Activated CD8-positive, alpha-beta memory T cell treated with anti-CD3 and anti-CD28 coated beads for 1 hour (primary cell): ENCODE measurements around the gene AOPEP.
"Not testable (repeated sequence)": the region's sequence is repeated elsewhere in the genome, so short reads cannot be mapped to it uniquely, and the experiment has no call there.

Experiments used
- DNase-seq, 2 donors: peaks; one replicate each; pipeline ENCODE4 v3.0.0-alpha.2; 2020; ENCODE audit warnings: low read depth in 1 of 2; ENCODE audit errors: extremely low read depth in 1 of 2

AOPEP gene

GRCh38 chr9:94837404-94837803 lies 110.9 kb downstream of the AOPEP start:
- no peak for DNase-seq

DNA sequence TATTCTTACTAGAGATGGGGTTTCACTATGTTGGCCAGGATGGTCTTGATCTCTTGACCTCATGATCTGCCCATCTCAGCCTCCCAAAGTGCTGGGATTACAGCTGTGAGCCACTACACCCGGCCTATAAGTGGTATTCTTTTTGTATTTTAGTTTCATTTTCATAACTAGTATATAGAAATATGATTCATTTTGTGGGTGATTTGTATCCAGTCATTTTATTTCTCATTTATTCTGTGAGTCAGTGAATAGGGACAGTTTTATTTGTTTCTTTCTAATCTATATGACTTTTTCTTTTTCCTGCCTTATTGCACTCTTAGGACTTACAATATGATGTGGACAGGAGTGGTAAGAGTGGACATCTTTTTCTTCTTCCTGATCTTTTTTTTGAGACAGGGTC lies 112.9 kb downstream of the AOPEP start:
- DNase-seq: no peak

- no peak for DNase-seq
These were observed 114.2 kb downstream of the AOPEP start for GRCh38 chr9:94840738-94841137.

DNA sequence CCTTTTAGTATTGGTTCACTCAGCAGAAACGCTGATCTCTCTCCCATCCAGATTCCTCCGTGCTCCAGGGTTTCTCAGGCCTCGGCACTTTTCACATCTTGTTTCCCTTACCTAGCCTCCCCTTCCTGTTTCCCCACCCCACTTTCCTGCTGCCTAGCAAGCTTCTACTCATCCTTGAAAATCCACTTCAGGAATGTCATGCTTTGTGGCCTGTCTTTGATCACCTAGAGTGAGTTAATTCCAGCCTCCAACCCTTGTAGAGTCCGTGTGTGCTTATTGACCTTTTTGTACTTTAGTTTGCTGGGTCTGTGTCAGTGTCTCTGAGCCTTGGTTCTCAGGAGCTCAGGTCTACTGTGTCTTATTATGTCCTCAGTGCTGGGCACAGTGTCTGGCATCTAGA lies 116.6 kb downstream of the AOPEP start:
- no peak for DNase-seq

DNA sequence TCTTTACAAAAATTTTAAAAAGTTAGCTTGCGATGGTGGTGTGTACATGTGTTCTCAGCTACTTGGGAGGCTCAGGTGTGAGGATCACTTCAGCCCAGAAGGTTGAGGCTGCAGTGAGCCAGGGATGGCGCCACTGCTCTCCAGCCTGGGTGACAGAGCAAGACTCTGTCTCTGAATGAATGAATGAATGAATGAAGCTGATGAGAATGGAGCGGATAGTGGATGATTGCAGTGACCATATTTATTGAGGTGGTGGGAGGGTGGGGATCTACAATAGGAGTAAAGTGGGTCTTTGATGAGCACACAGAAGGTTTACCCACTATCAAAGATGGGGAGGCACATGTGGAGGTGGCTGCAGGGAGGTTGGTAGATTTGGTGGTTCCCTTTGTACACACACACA lies 120.2 kb downstream of the AOPEP start:
- no peak for DNase-seq

GRCh38 chr9:94847486-94847885 lies 121.0 kb downstream of the AOPEP start:
- DNase-seq: no peak

- not testable (repeated sequence) for DNase-seq
These were observed 122.3 kb downstream of the AOPEP start for GRCh38 chr9:94848791-94849190.

DNA sequence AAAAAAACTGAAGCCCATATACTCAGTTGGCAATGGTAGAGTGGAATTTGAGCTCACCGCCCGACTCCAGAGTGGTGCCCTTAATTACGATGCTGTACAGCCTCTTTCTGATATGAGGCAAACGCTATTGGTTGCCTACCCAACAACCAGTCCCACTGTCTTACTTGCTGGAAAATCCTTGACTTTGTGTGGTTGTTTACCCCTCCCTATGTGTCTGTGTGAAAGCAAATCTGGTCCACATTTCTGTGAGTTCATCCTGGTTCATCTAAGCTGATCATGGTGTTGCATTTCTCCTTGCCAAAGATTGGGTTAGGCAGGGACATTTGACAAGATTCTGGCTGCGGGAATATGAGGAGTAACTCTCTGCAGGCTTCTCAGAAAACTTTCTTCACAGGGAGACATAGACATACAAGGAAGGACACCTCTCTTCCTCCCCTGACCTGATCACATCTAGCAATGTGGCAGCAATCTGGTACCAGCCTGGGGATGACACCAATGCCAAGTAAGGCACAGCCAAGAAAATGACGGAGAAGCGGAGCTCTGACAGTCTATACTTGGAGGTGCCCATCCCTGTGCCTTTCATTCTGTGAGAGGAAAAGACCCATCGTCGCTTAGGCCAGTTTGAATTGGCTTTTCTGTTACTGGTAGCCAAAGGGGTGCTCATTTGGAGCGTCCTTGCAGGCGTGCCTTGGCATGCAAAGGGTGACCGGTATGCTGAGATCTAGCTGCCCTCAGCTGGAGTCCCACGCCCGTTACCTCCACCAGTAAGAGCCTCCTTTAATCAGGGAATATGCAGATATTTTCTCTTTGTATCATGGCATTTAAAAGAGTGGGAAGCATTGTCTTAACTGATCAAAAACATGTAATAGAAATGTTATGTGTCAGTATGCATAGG lies 124.3 kb downstream of the AOPEP start:
- DNase-seq: no peak

DNA sequence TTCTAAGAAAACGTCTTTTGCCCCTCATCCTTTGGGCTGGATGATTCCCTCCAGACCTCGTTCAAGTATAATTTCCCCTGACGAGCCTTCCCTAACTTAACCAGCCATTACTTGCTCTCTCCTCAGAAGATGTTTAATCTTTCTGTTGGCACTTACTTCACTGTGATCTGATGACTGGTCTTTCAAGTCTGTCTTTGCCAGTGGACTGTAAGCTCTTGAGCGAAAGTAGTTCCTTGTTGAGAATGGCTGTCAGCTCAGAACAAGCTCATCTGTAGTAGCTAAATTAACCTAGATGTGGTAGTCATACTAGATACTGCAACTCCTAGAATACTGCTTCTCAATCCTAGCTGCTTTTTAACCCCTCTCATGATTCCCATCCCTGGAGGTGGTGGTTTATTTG lies 125.0 kb downstream of the AOPEP start:
- no peak for DNase-seq

- no peak for DNase-seq
These were observed 125.4 kb downstream of the AOPEP start for GRCh38 chr9:94851892-94852291.

DNA sequence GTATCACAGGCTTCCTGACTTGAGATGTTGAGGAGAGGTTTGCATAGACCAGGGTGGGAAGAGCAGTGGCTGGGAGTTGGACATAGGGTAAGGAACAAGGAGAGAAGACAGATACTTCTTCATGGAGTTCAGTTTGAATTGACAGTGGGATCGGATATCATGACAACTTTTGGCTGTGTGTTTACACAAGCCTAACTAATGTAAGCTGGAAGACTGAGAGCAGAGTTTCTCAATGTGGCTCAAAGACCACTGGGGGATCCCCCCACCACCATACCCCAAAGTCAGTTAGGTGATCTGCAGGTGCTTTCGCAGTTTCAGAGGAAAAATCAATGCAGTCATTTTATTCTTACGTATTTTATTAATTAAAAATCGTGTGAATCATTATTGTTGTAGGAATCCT lies 125.9 kb downstream of the AOPEP start:
- DNase-seq: no peak

DNA sequence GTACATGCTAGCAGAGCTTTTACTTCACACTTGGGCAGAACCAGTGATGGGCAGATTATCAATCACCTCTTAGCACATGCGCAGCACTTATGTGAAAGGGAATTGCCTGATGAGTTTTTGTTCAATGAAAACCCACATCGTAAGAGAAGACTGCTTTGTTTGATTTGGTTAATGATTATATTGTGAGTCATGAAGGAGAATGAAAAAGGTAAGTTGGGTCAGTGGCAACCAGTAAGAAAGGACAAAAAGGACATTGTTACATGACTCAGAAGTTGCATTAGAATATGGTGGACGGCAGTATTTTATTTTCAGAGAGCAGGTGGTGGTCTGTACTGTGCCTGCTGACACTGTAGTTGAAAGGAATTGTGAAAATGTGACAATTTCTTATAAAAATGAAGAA lies 127.4 kb downstream of the AOPEP start:
- DNase-seq: no peak

GRCh38 chr9:94855903-94856302 lies 129.4 kb downstream of the AOPEP start:
- DNase-seq: no peak

DNA sequence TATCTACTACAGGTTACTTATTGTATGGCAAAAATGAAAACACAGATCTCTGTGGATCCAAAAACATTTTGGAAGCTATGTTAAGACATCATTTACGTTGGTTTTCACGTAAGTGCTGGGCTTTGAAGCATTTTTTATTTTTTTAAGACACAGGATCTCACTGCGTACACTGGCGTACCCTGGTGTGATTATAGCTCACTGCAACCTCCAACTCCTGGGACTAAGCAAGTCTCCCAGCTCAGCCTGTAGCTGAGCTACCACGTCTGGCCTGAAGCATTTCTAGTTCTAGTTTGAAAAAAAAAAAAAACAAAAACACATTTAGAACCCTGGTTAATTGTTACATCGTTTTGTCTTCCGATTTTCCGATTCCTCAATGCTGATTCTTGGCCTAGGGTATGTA lies 131.3 kb downstream of the AOPEP start:
- DNase-seq: no peak

DNA sequence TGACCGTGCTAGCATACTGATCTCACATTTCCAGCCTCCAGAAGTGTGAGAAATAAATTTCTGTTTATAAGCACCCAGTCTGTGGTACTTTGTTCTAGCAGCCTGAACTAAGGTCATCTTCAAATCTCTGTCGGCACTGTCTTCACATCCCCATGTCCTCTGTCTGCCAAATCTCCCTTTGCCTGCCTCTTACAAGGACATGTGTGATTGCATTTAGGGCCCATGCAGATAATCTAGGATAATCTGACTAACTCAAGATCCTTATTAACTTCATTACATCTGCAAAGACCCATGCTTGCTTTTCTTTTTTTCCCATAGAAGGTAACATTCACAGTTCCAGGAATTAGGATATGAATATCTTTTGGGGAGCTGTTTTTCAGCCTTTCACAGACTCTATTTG lies 132.7 kb downstream of the AOPEP start:
- no peak for DNase-seq

- DNase-seq: no peak
These were observed 133.4 kb downstream of the AOPEP start for GRCh38 chr9:94859891-94860290.

DNA sequence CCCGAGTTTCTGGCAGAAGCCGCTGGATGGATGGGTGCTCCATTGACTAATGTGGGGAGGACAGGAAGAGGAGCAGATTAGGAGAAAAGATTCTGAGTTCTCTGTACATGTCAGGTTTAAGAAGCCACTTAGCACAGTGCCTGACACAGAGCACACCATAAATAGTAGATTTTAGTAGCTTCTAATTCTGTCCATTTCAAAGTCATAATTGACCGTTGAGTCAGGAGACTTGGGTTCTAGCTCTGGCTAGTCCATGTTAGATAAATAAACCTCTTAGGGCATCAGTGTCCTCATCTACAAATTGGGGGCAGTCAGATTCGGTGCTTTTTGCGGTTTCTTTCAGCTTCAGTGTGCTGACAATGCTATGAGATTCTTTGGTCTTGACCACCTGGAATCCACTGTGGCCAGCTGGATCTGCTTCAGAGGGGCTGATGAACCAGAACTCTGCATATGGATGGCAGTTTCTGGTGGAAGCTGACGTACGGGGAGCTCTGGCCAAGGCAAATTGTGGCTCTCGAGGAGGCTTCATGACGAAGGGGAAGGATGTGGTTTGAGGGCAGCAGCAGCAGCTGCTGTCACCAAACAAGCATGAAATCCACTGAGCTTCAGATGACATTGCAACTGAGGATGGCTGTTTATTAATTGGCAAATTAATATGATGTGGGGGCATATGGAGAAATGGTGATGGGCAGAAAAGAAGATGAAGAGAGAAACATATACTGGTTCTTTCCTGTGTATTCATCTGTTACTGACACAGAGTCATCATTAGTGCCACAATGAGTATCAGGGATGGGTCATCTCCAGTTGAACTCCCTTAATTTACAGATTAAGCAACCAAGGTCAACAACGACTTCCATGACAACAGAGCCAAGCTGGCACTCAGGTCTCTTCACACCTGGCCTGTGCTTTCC lies 134.4 kb downstream of the AOPEP start:
- peak; percentile 34 to 47 for DNase-seq

- no peak for DNase-seq
These were observed 135.2 kb downstream of the AOPEP start for GRCh38 chr9:94861589-94862272.

- no peak for DNase-seq
These were observed 137.7 kb downstream of the AOPEP start for GRCh38 chr9:94864196-94864595.

DNA sequence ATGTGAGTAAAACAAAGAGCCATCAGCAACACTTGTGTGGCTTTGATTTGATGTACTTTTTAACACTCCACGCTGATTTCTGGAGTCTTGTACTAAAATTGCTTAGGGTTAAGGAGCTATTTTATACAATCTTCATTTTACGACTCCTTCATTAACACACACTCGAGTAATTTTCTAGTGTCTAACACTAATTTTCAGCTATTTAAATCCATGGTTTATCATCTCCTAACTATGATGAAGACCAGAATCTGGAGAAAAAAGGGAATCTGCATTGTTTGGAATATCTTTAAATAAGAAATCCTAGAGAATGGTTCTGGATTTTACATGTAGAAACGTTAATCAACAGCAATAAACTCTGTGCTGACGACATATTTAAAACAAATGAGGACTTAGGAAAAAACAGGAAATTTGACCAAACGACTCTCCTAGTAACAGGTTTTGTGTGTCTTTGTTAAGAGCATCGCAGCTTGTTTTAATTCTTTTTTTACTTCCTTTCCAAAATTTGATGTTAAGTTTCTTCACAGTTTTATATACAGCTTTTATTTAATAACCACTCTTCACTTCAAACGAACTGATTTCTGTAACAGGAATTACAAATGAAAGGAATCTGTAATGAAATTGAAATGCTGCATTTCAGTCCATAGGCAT lies 138.5 kb downstream of the AOPEP start:
- DNase-seq: no peak
